GM18511 (cell line): Measurements from ENCODE around the gene GFM2.
"Not testable (repeated sequence)": the region's sequence is repeated elsewhere in the genome, so short reads cannot be mapped to it uniquely, and the experiment has no call there.

Experiments
- ATAC-seq: cut with Tn5 transposase; IDR thresholded peaks from one replicate; pipeline ENCODE4 v1.9.1; 2021; ENCODE audit warnings: mild to moderate bottlenecking, moderate library complexity; ENCODE audit not compliant: unreplicated experiment

Gene GFM2

DNA sequence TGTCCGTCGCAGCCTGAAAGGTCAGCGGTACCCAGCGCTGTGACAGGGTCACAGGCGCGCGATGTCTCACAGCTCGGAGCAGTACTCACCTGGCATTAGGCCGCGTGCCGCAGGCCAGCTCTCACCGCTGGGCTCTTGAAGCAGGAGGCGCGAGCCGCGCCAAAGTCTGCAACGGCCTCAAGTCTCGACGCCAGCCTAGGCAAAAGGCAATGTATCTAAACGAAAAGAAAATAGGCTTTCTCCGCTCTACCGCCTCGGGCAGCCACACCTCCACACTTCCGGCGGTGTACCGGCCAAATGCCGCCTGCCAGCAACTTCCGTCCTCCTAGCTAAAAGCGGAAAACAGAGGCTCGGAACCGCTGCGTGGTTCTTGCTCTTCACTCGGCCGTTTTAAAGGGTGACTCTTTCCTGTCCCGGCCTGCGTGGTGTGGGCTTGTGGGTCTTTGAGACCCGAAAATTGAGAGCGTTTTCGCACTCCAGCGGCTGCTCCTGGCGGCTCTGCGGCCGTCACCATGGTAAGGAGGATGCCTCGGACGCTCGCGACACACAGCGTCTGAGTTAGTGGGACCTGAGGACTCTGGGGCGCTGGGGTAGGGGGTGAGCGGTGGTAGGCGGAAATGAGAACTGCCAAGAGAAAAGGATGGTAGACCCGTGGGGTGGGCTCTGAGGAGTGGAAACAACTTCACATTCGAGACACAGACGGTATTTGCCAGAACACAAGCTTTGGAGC is at the start of gene GFM2, which contains the start of gene NSA2:
Gene GFM2, minus strand, starts transcription at position 269 of the 730 bp plus-strand sequence. CDS start 3,375 bp downstream, outside the sequence.
Gene NSA2, plus strand, starts transcription at position 401 of the 730 bp plus-strand sequence. Its CDS starts 112 bp downstream, at position 513.
- ATAC-seq: peak; percentile 87

GRCh38 chr5:74810915-74811314 is 44.0 kb upstream of the GFM2 start:
- no peak for ATAC-seq

GRCh38 chr5:74801941-74802340 is 35.0 kb upstream of the GFM2 start:
- ATAC-seq: no peak

GRCh38 chr5:74801197-74801596 is 34.3 kb upstream of the GFM2 start:
- no peak for ATAC-seq

GRCh38 chr5:74798977-74799911 is 32.3 kb upstream of the GFM2 start:
- no peak for ATAC-seq

DNA sequence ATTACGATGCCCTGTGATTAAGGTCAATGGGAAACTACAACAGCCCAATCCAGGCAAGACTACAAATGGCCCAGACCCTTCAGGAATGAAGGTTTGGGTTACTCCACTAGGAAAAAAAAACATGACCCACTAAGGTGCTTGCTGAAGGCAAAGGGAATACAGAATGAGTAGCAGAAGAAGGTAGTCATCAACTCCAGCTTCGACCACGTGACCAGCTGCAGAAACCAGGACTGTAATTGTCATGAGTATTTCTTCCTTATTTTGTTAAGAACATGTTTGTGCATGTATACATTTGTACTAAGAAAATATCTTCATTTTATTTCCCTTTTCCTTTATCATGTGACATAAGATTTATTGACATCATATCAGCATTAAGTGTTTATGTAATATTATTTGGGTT is 24.8 kb upstream of the GFM2 start:
- not testable (repeated sequence) for ATAC-seq

DNA sequence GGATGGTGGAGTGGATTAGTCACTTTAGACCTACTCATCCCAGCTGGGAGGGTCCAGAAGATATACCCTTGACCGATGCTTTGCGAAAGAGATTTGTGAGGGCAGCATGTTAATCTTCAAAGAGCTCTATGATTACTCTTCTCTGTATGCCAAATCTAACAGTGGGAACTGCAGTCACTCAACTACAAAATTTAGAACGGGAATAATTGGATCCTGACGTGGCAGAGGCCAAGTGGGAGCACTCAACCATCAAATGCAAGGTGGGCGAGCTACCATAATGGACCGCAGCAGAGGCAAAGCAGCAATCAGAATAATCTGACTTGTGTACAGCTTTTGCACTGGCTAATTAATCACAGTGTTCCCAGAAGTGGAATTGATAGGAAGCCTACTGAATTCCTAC is 20.5 kb upstream of the GFM2 start:
- ATAC-seq: no peak

GRCh38 chr5:74786851-74787250 is 19.9 kb upstream of the GFM2 start:
- ATAC-seq: no peak

GRCh38 chr5:74778609-74779008 is 11.7 kb upstream of the GFM2 start:
- no peak for ATAC-seq

DNA sequence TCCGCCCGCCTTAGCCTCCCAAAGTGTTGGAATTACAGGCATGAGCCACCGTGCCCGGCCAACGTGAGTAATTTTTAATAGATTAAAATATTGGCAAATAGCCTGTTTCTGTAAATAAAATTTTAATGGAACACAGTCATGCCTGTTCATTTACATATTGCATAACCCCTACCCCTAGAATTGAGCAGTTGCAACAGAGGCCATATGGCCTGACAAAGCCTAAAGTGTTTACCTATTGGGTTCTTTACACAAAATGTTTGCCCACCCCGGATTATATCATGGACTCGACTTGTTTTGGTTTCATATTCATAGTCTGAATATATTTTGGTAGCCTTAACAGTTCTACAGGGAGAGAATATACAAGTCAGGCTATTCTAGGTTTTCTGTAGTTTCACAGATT is 5.4 kb upstream of the GFM2 start:
- no peak for ATAC-seq

- peak; percentile 25 for ATAC-seq
Observed at GRCh38 chr5:74767579-74767913, 629 bp upstream of the GFM2 start.

GRCh38 chr5:74766418-74766848 is 484 bp downstream of the GFM2 start:
- ATAC-seq: peak; percentile 47

GRCh38 chr5:74765929-74766328 is 988 bp downstream of the GFM2 start:
- ATAC-seq: no peak

- ATAC-seq: no peak
Observed at GRCh38 chr5:74765201-74765600, 1.7 kb downstream of the GFM2 start.

DNA sequence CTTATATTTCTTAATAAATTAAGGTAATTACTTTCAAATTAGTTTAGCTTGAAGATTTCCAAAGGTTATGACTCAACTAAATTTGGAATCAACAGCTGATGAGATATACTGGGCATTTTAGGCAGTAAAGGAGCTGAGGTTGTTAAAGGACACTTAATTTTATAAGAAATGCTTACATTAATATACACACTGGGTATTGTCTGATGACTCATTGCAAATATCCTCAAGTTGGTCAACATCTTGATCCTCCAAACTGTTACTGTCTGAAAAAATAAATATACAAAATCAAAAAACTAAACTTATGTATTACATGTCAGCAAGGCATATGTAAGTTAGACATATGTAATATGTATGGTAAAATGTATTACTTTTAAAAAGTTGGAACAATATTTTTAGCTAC is 3.4 kb downstream of the GFM2 start:
- ATAC-seq: no peak

DNA sequence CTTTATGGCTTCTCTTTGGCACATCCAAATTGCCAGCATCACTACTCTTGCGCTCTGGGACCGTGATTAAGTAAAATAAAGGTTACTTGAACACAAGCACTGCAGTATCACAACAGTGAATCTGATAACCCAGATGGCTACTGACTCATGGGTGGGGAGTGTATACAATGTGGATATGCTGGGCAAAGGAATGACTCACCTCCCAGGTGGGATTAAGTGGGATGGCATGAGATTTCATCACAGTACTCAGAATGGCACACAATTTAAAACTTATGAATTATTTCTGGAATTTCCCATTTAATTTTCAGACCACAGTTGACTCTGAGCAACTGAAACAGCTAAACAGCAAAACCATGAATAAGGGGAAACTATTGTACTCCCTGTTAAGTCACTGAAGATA is 4.3 kb downstream of the GFM2 start:
- ATAC-seq: no peak

DNA sequence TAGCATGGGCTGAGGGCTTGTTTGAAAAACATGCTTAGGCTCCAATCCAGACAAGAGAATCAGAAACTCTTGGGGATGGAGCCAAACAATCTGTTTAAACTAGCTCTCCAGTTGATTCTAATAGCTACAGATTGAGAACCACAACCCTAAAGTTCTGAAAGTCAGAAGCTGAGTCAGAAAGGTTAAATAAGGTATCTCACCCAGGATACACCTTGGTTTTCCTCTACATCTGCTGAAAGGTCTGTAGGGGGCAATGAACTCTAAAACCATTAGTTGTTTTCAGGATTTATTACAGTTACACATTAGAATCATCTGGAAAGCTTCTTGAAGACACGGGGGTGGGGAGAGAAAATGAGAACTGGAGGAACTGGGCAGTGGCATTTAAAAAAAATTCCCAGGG is 5.7 kb downstream of the GFM2 start:
- no peak for ATAC-seq

DNA sequence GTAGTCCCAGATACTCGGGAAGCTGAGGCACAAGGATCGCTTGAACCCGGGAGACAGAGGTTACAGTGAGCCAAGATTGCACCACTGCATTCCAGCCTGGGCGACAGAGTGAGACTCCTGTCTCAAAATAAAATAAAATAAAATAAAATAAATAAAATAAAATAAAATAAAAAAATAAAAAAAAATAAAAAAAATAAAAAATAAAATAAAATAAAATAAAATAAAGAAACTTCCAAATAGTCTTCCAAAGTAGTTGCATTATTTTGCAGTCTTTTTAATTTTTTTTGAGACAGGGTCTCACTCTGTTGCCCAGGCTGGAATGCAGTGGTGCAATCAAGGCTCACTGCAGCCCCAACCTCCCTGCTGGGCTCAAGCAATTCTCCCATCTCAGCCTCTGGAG is 18.2 kb downstream of the GFM2 start:
- not testable (repeated sequence) for ATAC-seq

DNA sequence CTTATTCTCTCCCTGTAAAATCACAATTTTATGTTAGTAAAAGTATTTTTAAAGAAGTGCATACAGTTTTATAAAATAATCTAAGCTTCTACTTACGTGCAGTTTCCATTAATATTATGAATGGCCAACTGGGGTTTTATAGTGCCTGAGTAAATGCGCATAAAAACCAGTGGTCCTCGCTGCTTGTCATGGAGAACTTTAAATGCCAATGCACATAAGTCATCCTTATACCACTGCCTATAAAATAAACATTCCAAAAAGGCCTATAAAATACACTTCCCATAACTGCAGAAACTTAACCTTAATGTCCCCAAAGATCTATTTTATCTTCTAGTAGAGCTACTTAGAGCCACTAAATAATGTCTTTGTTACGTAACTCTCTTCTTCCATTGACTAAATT is 28.5 kb downstream of the GFM2 start:
- no peak for ATAC-seq

- ATAC-seq: no peak
Observed at GRCh38 chr5:74736759-74737158, 30.2 kb downstream of the GFM2 start.

- no peak for ATAC-seq
Observed at GRCh38 chr5:74725331-74725730, 41.6 kb downstream of the GFM2 start.

DNA sequence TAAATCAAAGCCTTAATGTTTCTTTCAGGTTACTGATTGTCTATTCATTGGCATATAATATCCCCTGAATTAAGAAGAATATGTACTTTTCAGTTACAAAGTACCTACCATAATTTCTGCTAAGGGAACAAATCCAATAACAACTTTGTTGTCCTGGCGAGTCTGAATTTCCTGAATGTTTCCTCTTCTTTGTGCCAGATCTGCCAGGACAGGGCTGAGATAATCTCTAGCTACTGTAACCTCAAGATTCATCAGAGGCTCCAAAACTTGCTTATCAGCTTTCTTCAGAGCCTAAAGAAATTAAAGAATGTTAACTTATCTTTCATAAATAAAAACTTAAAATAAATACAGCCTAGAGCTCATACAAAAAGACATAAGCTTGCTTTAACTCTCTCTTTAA is 44.6 kb downstream of the GFM2 start:
- ATAC-seq: no peak
